Trophoblast cell (in vitro differentiated cells and primary cell): ENCODE measurements around the gene DYNLT1.

Source experiments
- DNase-seq, 2 donors: peaks; one replicate each; pipeline ENCODE4 v3.0.0-alpha.2; 2016
- H2AFZ ChIP-seq: 2 replicates; pipeline ENCODE4 v1.6.1; 2013; ENCODE audit warnings: low read length, moderate library complexity, mild to moderate bottlenecking; ENCODE audit not compliant: insufficient read depth, poor library complexity
- H2AK5ac ChIP-seq: 2 replicates; pipeline ENCODE4 v1.6.1; 2013; ENCODE audit warnings: mild to moderate bottlenecking, low read length
- H2BK120ac ChIP-seq: 2 replicates; pipeline ENCODE4 v1.6.1; 2013; ENCODE audit warnings: low read length, mild to moderate bottlenecking, moderate library complexity; ENCODE audit not compliant: insufficient read depth, poor library complexity
- H2BK12ac ChIP-seq: 2 replicates; pipeline ENCODE4 v1.6.1; 2013; ENCODE audit warnings: mild to moderate bottlenecking, low read length, moderate library complexity
- H2BK5ac ChIP-seq: 2 replicates; pipeline ENCODE4 v1.6.1; 2013; ENCODE audit warnings: low read length, low read depth, moderate library complexity, mild to moderate bottlenecking; ENCODE audit not compliant: poor library complexity
- H3K14ac ChIP-seq: 2 replicates; pipeline ENCODE4 v1.6.1; 2013; ENCODE audit warnings: mild to moderate bottlenecking, low read length
- H3K18ac ChIP-seq: 2 replicates; pipeline ENCODE4 v1.6.1; 2013; ENCODE audit warnings: mild to moderate bottlenecking, low read length
- H3K23ac ChIP-seq: 2 replicates; pipeline ENCODE4 v1.6.1; 2013; ENCODE audit warnings: low read length
- H3K27ac ChIP-seq: 2 replicates; pipeline ENCODE4 v1.5.1; 2013; ENCODE audit warnings: low read depth, mild to moderate bottlenecking, inconsistent platforms, low read length, moderate library complexity
- H3K27me3 ChIP-seq: 2 replicates; pipeline ENCODE4 v1.6.1; 2013; ENCODE audit warnings: inconsistent platforms, mild to moderate bottlenecking, low read length, moderate library complexity; ENCODE audit not compliant: insufficient read depth
- H3K36me3 ChIP-seq, 2 experiments: 1 replicate in 1 of 2; 2 replicates in 1 of 2; pipeline ENCODE4 v1.6.1; 2013; ENCODE audit warnings: low read length in 2 of 2, mild to moderate bottlenecking in 2 of 2, moderate library complexity in 1 of 2; ENCODE audit not compliant: insufficient read depth in 2 of 2, control insufficient read depth in 1 of 2
- H3K4ac ChIP-seq: 2 replicates; pipeline ENCODE4 v1.6.1; 2013; ENCODE audit warnings: low read depth, mild to moderate bottlenecking, low read length, moderate library complexity
- H3K4me1 ChIP-seq, 2 experiments: 1 replicate in 1 of 2; 2 replicates in 1 of 2; pipeline ENCODE4 v1.6.1; 2013; ENCODE audit warnings: low read length in 2 of 2, mild to moderate bottlenecking in 2 of 2, moderate library complexity in 1 of 2; ENCODE audit not compliant: insufficient read depth in 2 of 2, control insufficient read depth in 1 of 2
- H3K4me2 ChIP-seq: 2 replicates; pipeline ENCODE4 v1.6.1; 2013; ENCODE audit warnings: inconsistent platforms, mild to moderate bottlenecking, low read length, moderate library complexity
- H3K4me3 ChIP-seq: 2 replicates; pipeline ENCODE4 v1.5.1; 2013; ENCODE audit warnings: mild to moderate bottlenecking, low read depth, low read length, inconsistent platforms
- H3K79me1 ChIP-seq: one replicate; pipeline ENCODE4 v1.6.1; 2013; ENCODE audit warnings: low read length
- H3K79me2 ChIP-seq: 2 replicates; pipeline ENCODE4 v1.6.1; 2013; ENCODE audit warnings: low read length, mild to moderate bottlenecking; ENCODE audit not compliant: control insufficient read depth, insufficient read depth, poor library complexity
- H3K9ac ChIP-seq: 2 replicates; pipeline ENCODE4 v1.6.1; 2013; ENCODE audit warnings: mild to moderate bottlenecking, low read length
- H3K9me3 ChIP-seq: 2 replicates; pipeline ENCODE4 v1.6.1; 2013; ENCODE audit warnings: low read depth, mild to moderate bottlenecking, control low read depth, inconsistent platforms, low read length; ENCODE audit not compliant: insufficient read depth
- H4K12ac ChIP-seq: 2 replicates; pipeline ENCODE4 v1.6.1; 2013; ENCODE audit warnings: low read depth, mild to moderate bottlenecking, low read length, moderate library complexity
- H4K8ac ChIP-seq: 2 replicates; pipeline ENCODE4 v1.6.1; 2013; ENCODE audit warnings: low read depth, mild to moderate bottlenecking, low read length, moderate library complexity
- H4K91ac ChIP-seq: one replicate; pipeline ENCODE4 v1.6.1; 2013; ENCODE audit warnings: low read depth, mild to moderate bottlenecking, low read length, moderate library complexity
- WGBS: extraction: QIAGEN DNeasy Blood & Tissue Kit; methylation state at CpG from one replicate; pipeline ENCODE4 v1.1.7; 2013; ENCODE audit warnings: missing lambda C conversion rate; ENCODE audit not compliant: insufficient read length, insufficient coverage; ENCODE audit errors: extremely low coverage; 5-methylcytosine and 5-hydroxymethylcytosine counted together

Gene DYNLT1

DNA sequence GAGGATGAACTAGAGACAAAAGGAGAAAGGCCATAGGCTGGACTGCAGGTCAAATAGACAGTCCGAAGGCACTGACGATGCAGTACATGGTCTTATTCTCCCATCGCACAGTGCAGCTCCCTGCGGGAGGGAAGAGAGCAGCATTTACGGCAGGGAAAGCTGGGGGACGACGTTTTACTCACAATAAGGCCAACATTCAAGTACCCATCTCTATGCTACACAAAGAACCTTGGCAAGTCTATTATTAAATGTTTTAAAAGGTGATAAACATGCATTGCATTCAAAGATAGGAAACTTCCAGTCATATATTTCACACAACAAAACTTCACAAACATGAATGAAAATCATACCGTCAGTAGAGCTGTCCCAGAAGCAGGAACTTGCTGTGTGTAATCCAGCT, 7.8 kb downstream of the DYNLT1 start:
- no peak overlapping the region for H3K23ac ChIP-seq
- H3K4me1 ChIP-seq, result peaks cover 0 to 10% of the 10 kb centered on the region in 2 experiments
- DNase-seq, result no peak
- WGBS, result no CpG with 5 or more reads among the region's 8 CpGs
- no peaks in the 10 kb centered on the region for H3K9me3 ChIP-seq
- H3K79me2 ChIP-seq, result no peaks in the 10 kb centered on the region
- H4K12ac ChIP-seq, result no peak overlapping the region
- no peak overlapping the region for H3K4ac ChIP-seq
- H3K27ac ChIP-seq, result no peak overlapping the region
- no peak overlapping the region for H2AFZ ChIP-seq
- H3K27me3 ChIP-seq, result no peaks in the 10 kb centered on the region
- no peak overlapping the region for H2BK12ac ChIP-seq
- no peak overlapping the region for H2BK120ac ChIP-seq
- H3K36me3 ChIP-seq, result peaks cover 26 to 38% of the 10 kb centered on the region in 2 experiments
- H3K4me2 ChIP-seq, result no peak overlapping the region
- H3K9ac ChIP-seq, result no peak overlapping the region
- H3K4me3 ChIP-seq, result no peak overlapping the region
- H2AK5ac ChIP-seq, result no peak overlapping the region
- H3K18ac ChIP-seq, result no peak overlapping the region
- no peak overlapping the region for H2BK5ac ChIP-seq
- peaks cover 2% of the 10 kb centered on the region for H3K79me1 ChIP-seq
- no peak overlapping the region for H4K8ac ChIP-seq
- H4K91ac ChIP-seq, result no peak overlapping the region
- no peak overlapping the region for H3K14ac ChIP-seq

DNA sequence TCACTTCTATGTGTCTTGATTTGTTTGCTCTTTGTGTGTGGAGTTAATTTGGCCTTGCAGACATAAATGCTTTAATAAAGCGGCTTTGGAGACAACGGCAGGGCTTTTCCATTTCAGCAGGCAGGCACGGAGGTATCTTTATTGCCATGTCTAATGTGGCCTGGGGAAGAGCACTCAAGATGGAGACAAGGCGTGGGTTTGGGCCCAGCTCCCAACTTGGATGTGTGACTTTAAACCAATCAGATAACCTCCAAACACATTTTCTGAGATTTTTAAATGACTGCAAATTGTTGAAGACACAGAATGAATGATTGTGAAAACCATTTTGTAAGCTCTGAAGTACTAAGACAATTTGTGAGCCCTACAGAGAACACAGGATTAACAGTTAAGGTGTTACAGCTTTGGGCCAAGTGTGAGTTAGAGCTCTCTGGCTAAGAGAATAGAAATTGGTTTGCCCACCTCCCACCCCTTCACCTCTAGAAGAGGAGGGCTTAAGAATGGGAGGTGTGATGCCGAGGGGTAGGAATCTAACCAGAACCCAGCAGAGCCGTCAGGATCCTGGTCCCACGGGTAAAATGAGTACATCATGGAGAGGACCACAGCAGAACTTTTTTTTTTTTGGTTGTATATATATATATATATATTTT, 9.0 kb downstream of the DYNLT1 start:
- H3K36me3 ChIP-seq, result peaks cover 37 to 43% of the 10 kb centered on the region in 2 experiments
- peaks cover 2% of the 10 kb centered on the region for H3K79me1 ChIP-seq
- H3K4me3 ChIP-seq, result no peak overlapping the region
- H3K79me2 ChIP-seq, result no peaks in the 10 kb centered on the region
- no peak overlapping the region for H3K18ac ChIP-seq
- H4K12ac ChIP-seq, result no peak overlapping the region
- H3K27ac ChIP-seq, result no peak overlapping the region
- no peak overlapping the region for H2BK5ac ChIP-seq
- no peak overlapping the region for H4K8ac ChIP-seq
- H3K23ac ChIP-seq, result no peak overlapping the region
- no CpG with 5 or more reads among the region's 7 CpGs for WGBS
- H3K9me3 ChIP-seq, result no peaks in the 10 kb centered on the region
- no peak overlapping the region for H2AK5ac ChIP-seq
- H3K9ac ChIP-seq, result no peak overlapping the region
- no peak overlapping the region for H4K91ac ChIP-seq
- H3K4me1 ChIP-seq, result peaks cover 0 to 9% of the 10 kb centered on the region in 2 experiments
- H3K4ac ChIP-seq, result no peak overlapping the region
- no peaks in the 10 kb centered on the region for H3K27me3 ChIP-seq
- H2BK12ac ChIP-seq, result no peak overlapping the region
- no peak for DNase-seq
- H3K14ac ChIP-seq, result no peak overlapping the region
- H2AFZ ChIP-seq, result no peak overlapping the region
- no peak overlapping the region for H3K4me2 ChIP-seq
- H2BK120ac ChIP-seq, result no peak overlapping the region

DNA sequence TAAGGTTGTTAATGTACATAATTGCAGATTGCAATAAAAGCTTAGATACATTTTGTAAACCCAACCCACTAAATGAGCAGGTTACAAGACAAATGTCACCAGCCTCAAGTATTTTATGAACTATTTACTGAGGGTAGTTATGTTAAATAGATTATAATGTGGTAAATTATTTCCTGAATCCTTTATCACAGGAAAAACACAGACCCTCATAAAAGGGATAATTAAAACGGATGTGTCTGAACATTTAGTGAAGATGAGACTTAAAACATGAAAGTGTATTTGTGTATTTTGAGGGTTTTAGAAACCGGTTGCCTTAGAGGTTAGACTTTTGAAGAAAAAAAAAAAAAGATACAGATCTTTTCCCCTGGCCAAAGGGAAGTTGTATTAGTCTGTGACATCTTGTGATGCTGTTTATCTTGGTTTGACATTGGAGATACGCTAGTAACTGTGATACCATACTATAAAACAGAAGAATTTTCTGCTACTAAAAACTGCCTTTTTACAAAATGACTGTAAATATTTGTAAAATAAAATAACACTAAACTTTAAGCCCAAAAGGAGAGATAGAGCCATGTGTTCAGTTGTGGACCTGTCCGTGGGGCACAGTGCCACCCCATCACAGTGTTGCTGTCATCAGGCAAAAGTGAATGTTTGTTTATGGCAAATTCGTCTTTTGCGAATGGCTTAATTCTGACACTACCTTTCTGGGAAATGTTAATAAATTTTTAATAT, 9.7 kb downstream of the DYNLT1 start:
- no peak overlapping the region for H4K8ac ChIP-seq
- H3K23ac ChIP-seq, result no peak overlapping the region
- H2BK12ac ChIP-seq, result no peak overlapping the region
- no peak overlapping the region for H3K4me3 ChIP-seq
- H3K4me2 ChIP-seq, result no peak overlapping the region
- no peaks in the 10 kb centered on the region for H3K79me2 ChIP-seq
- no peaks in the 10 kb centered on the region for H3K27me3 ChIP-seq
- peaks cover 2% of the 10 kb centered on the region for H3K79me1 ChIP-seq
- WGBS, result 100% methylated on average over 1 of the region's 6 CpGs
- no peak overlapping the region for H4K12ac ChIP-seq
- H3K27ac ChIP-seq, result no peak overlapping the region
- H3K9me3 ChIP-seq, result no peaks in the 10 kb centered on the region
- peaks cover 0 to 6% of the 10 kb centered on the region in 2 experiments for H3K4me1 ChIP-seq
- H4K91ac ChIP-seq, result no peak overlapping the region
- H3K36me3 ChIP-seq, result peaks cover 37 to 41% of the 10 kb centered on the region in 2 experiments
- DNase-seq, result no peak
- no peak overlapping the region for H2BK5ac ChIP-seq
- no peak overlapping the region for H3K9ac ChIP-seq
- no peak overlapping the region for H3K14ac ChIP-seq
- no peak overlapping the region for H2AFZ ChIP-seq
- no peak overlapping the region for H3K18ac ChIP-seq
- no peak overlapping the region for H2BK120ac ChIP-seq
- no peak overlapping the region for H2AK5ac ChIP-seq
- H3K4ac ChIP-seq, result no peak overlapping the region

DNA sequence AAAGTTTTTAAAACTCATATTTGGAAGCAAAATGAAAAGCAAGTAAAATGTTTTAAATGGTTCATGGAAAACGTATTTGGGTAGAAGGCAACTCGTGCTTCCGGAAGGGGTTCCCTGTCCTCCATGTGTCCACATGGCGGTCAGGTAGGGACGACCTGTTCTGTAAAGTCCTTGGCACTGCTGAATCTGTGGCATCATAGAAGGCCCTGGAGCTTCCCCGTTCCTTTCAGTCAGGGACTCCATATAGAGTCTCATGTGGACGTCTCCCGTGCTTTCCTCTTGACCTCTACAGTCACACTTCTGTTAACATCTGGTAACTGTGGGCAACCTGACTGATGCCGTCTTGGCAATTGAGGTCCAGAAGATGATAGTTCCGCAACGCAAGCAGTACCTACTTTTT, 11.4 kb downstream of the DYNLT1 start:
- Histone ChIP-seq H3K18ac (no peak overlapping the region), H3K79me1 (peaks cover 2% of the 10 kb centered on the region), H4K12ac (no peak overlapping the region), H4K91ac (no peak overlapping the region), H4K8ac (no peak overlapping the region), H3K4me3 (no peak overlapping the region), H2BK120ac (no peak overlapping the region), H3K36me3 (peaks cover 34 to 45% of the 10 kb centered on the region in 2 experiments), H2BK5ac (no peak overlapping the region), H3K4me1 (peaks cover 0 to 4% of the 10 kb centered on the region in 2 experiments), H2BK12ac (no peak overlapping the region), H3K27me3 (no peaks in the 10 kb centered on the region), H3K23ac (no peak overlapping the region), H3K9ac (no peak overlapping the region), H2AFZ (no peak overlapping the region), H3K9me3 (no peaks in the 10 kb centered on the region), H3K14ac (no peak overlapping the region), H3K4ac (no peak overlapping the region), H3K79me2 (no peaks in the 10 kb centered on the region), H3K4me2 (no peak overlapping the region), H2AK5ac (no peak overlapping the region), H3K27ac (no peak overlapping the region)
- DNase-seq, result no peak
- no CpG with 5 or more reads among the region's 11 CpGs for WGBS
